ENCODE data around the gene ACTRT2.

GRCh38 chr1:3055051-3055450 lies 33.8 kb downstream of the ACTRT2 start:
- no peak for TF ChIP-seq CTCF (IDR thresholded peaks at IDR 0.05)
- TF ChIP-seq POLR2A (IDR thresholded peaks at IDR 0.05), result no peak
